Measurements from ENCODE around the gene PSMD4. TPM values are rescaled to one million over a fixed set of nuclear protein-coding genes. Genes with fewer than 3 reads are reported as not detected.

PSMD4 gene
- total RNA-seq, 1 donor from 2014 or later, result 152 TPM

GRCh38 chr1:151289991-151290708, 35.6 kb downstream of the PSMD4 start:
- DNase-seq (ENCODE audit: low read depth), result no peak
- no peak for TF ChIP-seq CTCF (IDR thresholded peaks at IDR 0.05; ENCODE audit: insufficient read depth, low read length, poor library complexity, severe bottlenecking)
- peaks cover 6% of the 10 kb centered on the region for H3K36me3 ChIP-seq (ENCODE audit: control insufficient read depth, insufficient read depth, low read length)

GRCh38 chr1:151290709-151291303, 36.3 kb downstream of the PSMD4 start:
- no peak for DNase-seq (ENCODE audit: low read depth)
- TF ChIP-seq CTCF (IDR thresholded peaks at IDR 0.05; ENCODE audit: insufficient read depth, low read length, poor library complexity, severe bottlenecking), result no peak
- Histone ChIP-seq H3K27me3 (ENCODE audit: control insufficient read depth, insufficient read depth, low read length) (no peaks in the 10 kb centered on the region), H3K36me3 (ENCODE audit: control insufficient read depth, insufficient read depth, low read length) (peaks cover 6% of the 10 kb centered on the region), H3K4me3 (ENCODE audit: low read depth, low read length) (no peak overlapping the region)

More at GRCh38 chr1:151289991-151290708, 35.6 kb downstream of the PSMD4 start:
- H3K27me3 ChIP-seq (ENCODE audit: control insufficient read depth, insufficient read depth, low read length), result no peaks in the 10 kb centered on the region
- H3K4me3 ChIP-seq (ENCODE audit: low read depth, low read length), result no peak overlapping the region

- no peaks in the 10 kb centered on the region for H3K27me3 ChIP-seq (ENCODE audit: control insufficient read depth, insufficient read depth, low read length)
- H3K36me3 ChIP-seq (ENCODE audit: control insufficient read depth, insufficient read depth, low read length), result peaks cover 6% of the 10 kb centered on the region
- peak; percentile 3 for TF ChIP-seq CTCF (IDR thresholded peaks at IDR 0.05; ENCODE audit: insufficient read depth, low read length, poor library complexity, severe bottlenecking)
- DNase-seq (ENCODE audit: low read depth), result no peak
- H3K4me3 ChIP-seq (ENCODE audit: low read depth, low read length), result no peak overlapping the region
Measured at GRCh38 chr1:151292207-151293030, 37.9 kb downstream of the PSMD4 start.

- TF ChIP-seq CTCF (IDR thresholded peaks at IDR 0.05; ENCODE audit: insufficient read depth, low read length, poor library complexity, severe bottlenecking), result no peak
- Histone ChIP-seq H3K4me3 (ENCODE audit: low read depth, low read length) (no peak overlapping the region), H3K27me3 (ENCODE audit: control insufficient read depth, insufficient read depth, low read length) (no peaks in the 10 kb centered on the region), H3K36me3 (ENCODE audit: control insufficient read depth, insufficient read depth, low read length) (peaks cover 6% of the 10 kb centered on the region)
- no peak for DNase-seq (ENCODE audit: low read depth)
Measured at GRCh38 chr1:151293093-151293492, 38.6 kb downstream of the PSMD4 start.

- no peak for DNase-seq (ENCODE audit: low read depth)
- no peak for TF ChIP-seq CTCF (IDR thresholded peaks at IDR 0.05; ENCODE audit: insufficient read depth, low read length, poor library complexity, severe bottlenecking)
- peaks cover 7% of the 10 kb centered on the region for H3K36me3 ChIP-seq (ENCODE audit: control insufficient read depth, insufficient read depth, low read length)
- H3K27me3 ChIP-seq (ENCODE audit: control insufficient read depth, insufficient read depth, low read length), result no peaks in the 10 kb centered on the region
- no peak overlapping the region for H3K4me3 ChIP-seq (ENCODE audit: low read depth, low read length)
Measured at GRCh38 chr1:151294742-151295462, 40.4 kb downstream of the PSMD4 start.
